Measurements from ENCODE around the gene CXCL16.

Gene CXCL16

DNA sequence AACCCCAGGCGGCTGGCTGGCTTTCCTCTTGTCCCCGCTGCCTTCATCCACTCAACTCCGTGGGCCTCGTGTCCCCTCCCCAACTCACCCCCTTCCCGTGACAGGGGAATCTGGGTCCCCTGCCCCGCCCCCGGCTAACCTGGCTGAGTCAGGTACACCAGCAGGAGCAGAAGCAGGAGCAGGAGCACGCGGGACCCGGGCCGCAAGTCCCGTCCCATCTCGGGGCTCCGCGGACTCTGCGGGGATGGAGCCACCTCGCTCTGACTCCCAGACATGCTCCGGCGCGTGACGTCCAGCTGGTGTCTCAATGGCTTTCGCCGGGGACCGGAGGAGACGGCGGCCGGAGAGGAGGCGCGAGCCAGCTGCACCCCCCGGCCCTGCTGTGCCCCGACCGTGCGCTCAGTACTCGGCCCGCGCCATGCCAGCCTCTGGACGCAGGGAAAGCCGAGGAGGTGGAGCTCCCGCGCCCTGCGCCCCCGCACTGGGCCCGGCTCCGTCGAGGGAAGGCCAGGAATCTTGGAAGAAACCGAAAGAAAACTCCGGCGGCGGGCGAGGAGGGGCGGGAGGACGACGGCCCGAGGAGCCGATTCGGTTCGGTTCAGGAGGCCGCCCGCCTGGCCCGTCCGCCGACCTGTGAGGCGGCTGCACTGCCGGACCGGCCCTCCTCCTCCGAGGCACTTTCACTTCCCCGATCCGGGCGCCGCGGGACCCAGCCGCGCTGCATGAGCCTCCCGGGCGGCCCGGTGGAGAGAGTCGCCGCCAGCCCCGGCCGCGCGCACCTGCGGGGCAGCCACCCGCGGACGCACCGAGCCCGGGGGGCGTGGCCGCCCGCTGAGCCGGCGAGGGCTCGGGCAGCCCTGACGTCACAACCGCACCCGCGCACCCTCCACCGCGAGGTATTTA lies at the start of gene CXCL16, which contains the start of gene ZMYND15:
Gene CXCL16 (minus strand): TSS at position 807 of the 903 bp plus-strand sequence. CDS start 589 bp downstream, at position 218.
Gene ZMYND15 (plus strand): TSS at position 712 of the 903 bp plus-strand sequence. CDS start 716 bp downstream, outside the sequence.
- Mint-ChIP-seq H3K27me3 (ENCODE audit: low read depth, poor library complexity) (peaks cover 99% of the 10 kb centered on the region), H3K27ac (no peak within 1 kb of the TSS)

GRCh38 chr17:4788807-4789700 lies 49.3 kb upstream of the CXCL16 start, which contains the start of gene GLTPD2:
GLTPD2 (plus strand) TSS chr17:4788964; CDS start chr17:4789012, 48 bp downstream.
- Mint-ChIP-seq H3K27ac (no peak within 1 kb of the TSS), H3K36me3 (ENCODE audit: low read depth) (no peaks in the 10 kb centered on the region), H3K4me3 (peak within 1 kb of the TSS; percentile 88), H3K27me3 (ENCODE audit: low read depth, poor library complexity) (peaks cover 48% of the 10 kb centered on the region), H3K4me1 (peaks cover 40% of the 10 kb centered on the region), H3K9me3 (peaks cover 6% of the 10 kb centered on the region)
- peak; percentile 42 for DNase-seq
- TF ChIP-seq, protein P1, sequence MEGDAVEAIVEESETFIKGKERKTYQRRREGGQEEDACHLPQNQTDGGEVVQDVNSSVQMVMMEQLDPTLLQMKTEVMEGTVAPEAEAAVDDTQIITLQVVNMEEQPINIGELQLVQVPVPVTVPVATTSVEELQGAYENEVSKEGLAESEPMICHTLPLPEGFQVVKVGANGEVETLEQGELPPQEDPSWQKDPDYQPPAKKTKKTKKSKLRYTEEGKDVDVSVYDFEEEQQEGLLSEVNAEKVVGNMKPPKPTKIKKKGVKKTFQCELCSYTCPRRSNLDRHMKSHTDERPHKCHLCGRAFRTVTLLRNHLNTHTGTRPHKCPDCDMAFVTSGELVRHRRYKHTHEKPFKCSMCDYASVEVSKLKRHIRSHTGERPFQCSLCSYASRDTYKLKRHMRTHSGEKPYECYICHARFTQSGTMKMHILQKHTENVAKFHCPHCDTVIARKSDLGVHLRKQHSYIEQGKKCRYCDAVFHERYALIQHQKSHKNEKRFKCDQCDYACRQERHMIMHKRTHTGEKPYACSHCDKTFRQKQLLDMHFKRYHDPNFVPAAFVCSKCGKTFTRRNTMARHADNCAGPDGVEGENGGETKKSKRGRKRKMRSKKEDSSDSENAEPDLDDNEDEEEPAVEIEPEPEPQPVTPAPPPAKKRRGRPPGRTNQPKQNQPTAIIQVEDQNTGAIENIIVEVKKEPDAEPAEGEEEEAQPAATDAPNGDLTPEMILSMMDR (IDR thresholded peaks at IDR 0.05): no peak

More for the DNA sequence above, at the start of gene CXCL16, which contains the start of gene ZMYND15:
- TF ChIP-seq, protein P1 (IDR thresholded peaks at IDR 0.05): no peak
- Mint-ChIP-seq H3K4me3 (peak within 1 kb of the TSS; percentile 77), H3K9me3 (no peaks in the 10 kb centered on the region), H3K36me3 (ENCODE audit: low read depth) (no peaks in the 10 kb centered on the region), H3K4me1 (peaks cover 19% of the 10 kb centered on the region)
- DNase-seq: peak; percentile 65

DNA sequence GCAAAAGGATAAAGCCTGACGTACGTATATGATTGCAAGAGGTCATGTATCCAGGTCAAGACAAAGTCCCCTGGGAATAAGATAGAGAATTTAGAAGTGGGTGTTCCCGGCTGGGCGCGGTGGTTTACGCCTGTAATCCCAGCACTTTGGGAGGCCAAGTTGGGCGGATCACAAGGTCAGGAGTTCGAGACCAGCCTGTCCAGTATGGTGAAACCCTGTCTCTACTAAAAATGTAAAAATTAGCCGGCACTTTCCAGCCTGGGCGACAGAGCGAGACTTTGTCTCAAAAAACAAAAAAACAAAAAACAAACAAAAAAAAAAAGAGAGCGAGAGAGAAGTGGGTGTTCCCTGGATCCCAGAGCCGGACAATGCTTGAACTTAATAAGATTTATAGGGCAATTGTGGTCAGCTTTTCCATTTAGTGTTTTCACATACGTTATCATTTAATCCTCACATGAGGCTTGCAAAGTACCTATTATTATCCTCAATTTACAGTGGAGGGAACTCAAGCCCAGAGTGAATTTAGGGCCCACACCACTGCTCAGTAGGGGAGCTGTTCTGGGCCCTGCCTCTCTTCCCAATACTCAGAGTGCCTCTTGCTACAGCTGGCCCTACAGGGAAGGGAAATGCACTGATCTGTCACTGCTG lies 48.6 kb upstream of the CXCL16 start:
- Mint-ChIP-seq H3K4me3 (peak overlapping the region; percentile 88), H3K27me3 (ENCODE audit: low read depth, poor library complexity) (peaks cover 45% of the 10 kb centered on the region), H3K9me3 (peaks cover under 1% of the 10 kb centered on the region), H3K27ac (no peak overlapping the region), H3K36me3 (ENCODE audit: low read depth) (no peaks in the 10 kb centered on the region), H3K4me1 (peaks cover 40% of the 10 kb centered on the region)
- no peak for DNase-seq
- TF ChIP-seq, protein P1 (IDR thresholded peaks at IDR 0.05): no peak

DNA sequence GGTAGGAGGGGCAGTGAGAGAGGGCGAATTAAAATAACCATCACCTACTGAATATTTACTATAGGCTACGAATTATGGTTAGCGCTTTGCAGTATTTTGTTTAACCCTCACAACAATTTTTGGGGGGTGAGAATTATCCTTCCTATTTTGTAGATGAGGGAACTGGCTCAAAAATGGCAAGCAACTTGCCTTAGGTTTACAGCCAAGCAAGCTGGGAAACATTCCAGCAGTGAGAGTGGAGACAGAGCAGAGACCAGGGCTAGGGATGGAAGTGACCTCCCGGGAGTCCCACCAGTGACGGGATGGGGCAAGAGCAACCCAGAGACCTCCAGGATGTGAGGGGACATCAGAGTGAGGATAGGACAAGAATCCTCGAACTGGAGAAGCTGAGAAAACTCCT lies 46.8 kb upstream of the CXCL16 start:
- Mint-ChIP-seq H3K4me3 (no peak overlapping the region), H3K36me3 (ENCODE audit: low read depth) (no peaks in the 10 kb centered on the region), H3K27ac (peak overlapping the region; percentile 18), H3K27me3 (ENCODE audit: low read depth, poor library complexity) (peaks cover 40% of the 10 kb centered on the region), H3K9me3 (no peaks in the 10 kb centered on the region), H3K4me1 (peaks cover 40% of the 10 kb centered on the region)
- no peak for DNase-seq
- TF ChIP-seq, protein P1 (IDR thresholded peaks at IDR 0.05): no peak

DNA sequence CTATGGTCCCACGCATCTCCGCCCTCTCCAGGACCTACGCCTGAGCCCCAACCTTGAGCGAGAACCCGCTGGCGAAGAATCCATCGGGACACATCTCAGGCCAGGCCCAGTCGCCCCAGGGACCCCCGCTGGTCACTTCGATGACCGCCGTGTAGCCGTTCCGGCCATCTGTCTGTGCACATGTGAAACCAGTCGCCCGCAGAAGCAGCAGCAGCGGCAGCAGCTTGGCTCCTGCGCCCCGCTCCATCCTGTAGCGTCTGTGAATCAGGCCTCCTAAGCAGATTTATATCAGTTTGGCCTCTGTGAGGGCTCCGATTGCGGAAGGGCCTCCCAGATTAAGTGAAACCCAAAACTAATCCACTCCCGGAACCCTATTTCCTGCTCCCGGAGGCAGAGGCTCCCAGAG lies 46.4 kb upstream of the CXCL16 start, which contains the start of gene VMO1:
Gene VMO1 (minus strand): TSS at position 259 of the 406 bp plus-strand sequence. CDS start 12 bp downstream, at position 247.
- no peaks in the 10 kb centered on the region for H3K9me3 Mint-ChIP-seq
- peak within 1 kb of the TSS; percentile 18 for H3K27ac Mint-ChIP-seq
- H3K4me3 Mint-ChIP-seq: no peak within 1 kb of the TSS
- peaks cover 40% of the 10 kb centered on the region for H3K4me1 Mint-ChIP-seq
- no peaks in the 10 kb centered on the region for H3K36me3 Mint-ChIP-seq (ENCODE audit: low read depth)
- TF ChIP-seq, protein P1 (IDR thresholded peaks at IDR 0.05): no peak
- DNase-seq: no peak
- peaks cover 36% of the 10 kb centered on the region for H3K27me3 Mint-ChIP-seq (ENCODE audit: low read depth, poor library complexity)

Measured in nephron progenitor cell (in vitro differentiated cells).